Kidney (tissue), 14 donors: Measurements from ENCODE around the gene TMX4. TPM values are rescaled to one million over a fixed set of nuclear protein-coding genes. Genes with fewer than 3 reads are reported as not detected.

ENCODE experiments used
- DNase-seq, 5 donors: peaks; one replicate each; pipeline ENCODE4 v3.0.0-alpha.2; 2013 to 2020
- FAIRE-seq: peaks from 2 replicates; lab custom pipeline; 2012; peaks lifted over from hg19 to GRCh38; lab: Jason Lieb, UNC
- H3K27ac ChIP-seq, 2 donors: one replicate each; pipeline ENCODE4 v1.7.0; 2013; ENCODE audit warnings: low read depth in 2 of 2, low read length in 2 of 2, inconsistent platforms in 1 of 2
- H3K27me3 ChIP-seq: one replicate; pipeline ENCODE4 v1.7.1; 2013; ENCODE audit warnings: low read length, inconsistent platforms; ENCODE audit not compliant: control insufficient read depth, insufficient read depth
- H3K36me3 ChIP-seq, 3 donors: one replicate each; pipeline versions ENCODE4 v1.7.0 to v1.7.1; 2013; ENCODE audit warnings: low read length in 3 of 3, control low read depth in 1 of 3, inconsistent platforms in 1 of 3; ENCODE audit not compliant: insufficient read depth in 3 of 3, control insufficient read depth in 2 of 3
- H3K4me1 ChIP-seq, 3 donors: one replicate each; pipeline versions ENCODE4 v1.7.0 to v1.7.1; 2013; ENCODE audit warnings: low read length in 3 of 3, inconsistent platforms in 1 of 3, low read depth in 1 of 3; ENCODE audit not compliant: control insufficient read depth in 2 of 3, insufficient read depth in 2 of 3
- H3K4me3 ChIP-seq, 3 donors: one replicate each; pipeline versions ENCODE4 v1.7.0 to v1.8.1; 2013; ENCODE audit warnings: low read length in 3 of 3, control low read depth in 1 of 3, inconsistent platforms in 1 of 3
- H3K9ac ChIP-seq, 3 donors: one replicate each; pipeline versions ENCODE4 v1.7.0 to v1.7.1; 2013; ENCODE audit warnings: low read length in 3 of 3, control low read depth in 1 of 3, inconsistent platforms in 1 of 3
- H3K9me3 ChIP-seq, 3 donors: one replicate each; pipeline versions ENCODE4 v1.7.0 to v1.7.1; 2013; ENCODE audit warnings: low read length in 3 of 3, control low read depth in 1 of 3, inconsistent platforms in 1 of 3; ENCODE audit not compliant: control insufficient read depth in 2 of 3, insufficient read depth in 1 of 3
- intact Hi-C: fragments of 100-400 bp; cut with DNase I; formaldehyde crosslinking; loops from one replicate; pipeline ENCODE4 v1.11.1; 2022
- polyA plus RNA-seq: library from polyadenylated mRNA; stranded (reverse); fragments of 350-450 nt; fragmentation: Illumina TruSeq; extraction: RNeasy Lipid Tissue Mini Kit (QIAGEN cat#74804); gene quantifications from one replicate; pipeline ENCODE4 v1.2.3, GENCODE V29; 2014; ENCODE audit warnings: low read depth, low replicate concordance; ENCODE audit not compliant: insufficient read depth
- total RNA-seq: library from RNA; stranded (reverse); fragmentation: NEBNext Ultra II Directional; extraction: Animal tissue kit (Norgen Biotek cat#: 25700); gene quantifications from one replicate; pipeline ENCODE4 v1.2.1, GENCODE V29; 2021
- TF ChIP-seq, protein P1 (sequence below): IDR thresholded peaks from 3 replicates; pipeline ENCODE4 v1.5.1; 2012; ENCODE audit warnings: mild to moderate bottlenecking, moderate library complexity, borderline replicate concordance; ENCODE audit not compliant: insufficient read depth; ENCODE audit errors: extremely low read depth
- donor health status: control.
- donor health status: control.
- donor health status: control.
- donor health status: control.
- donor health status: control.
- donor health status: DM: yes; HTN: yes; CAD: no.
- donor health status: Normal renal cell carcinoma (clear cell type).

The TMX4 gene
- total and polyA plus RNA-seq, 2 donors from 2014 or later = 20.7 to 90.8 TPM

GRCh38 chr20:8021541-8022269, 2.1 kb upstream of the TMX4 start:
- no peaks in the 10 kb centered on the region for H3K27me3 ChIP-seq
- peaks cover 0 to 5% (median 4%) of the 10 kb centered on the region in 3 donors for H3K4me1 ChIP-seq
- H3K9me3 ChIP-seq = no peaks in the 10 kb centered on the region
- FAIRE-seq (no peak), DNase-seq (no peak)
- H3K9ac ChIP-seq = no peak overlapping the region
- no peak overlapping the region for H3K4me3 ChIP-seq
- no peak overlapping the region for H3K27ac ChIP-seq
- intact Hi-C loops = no loop called here
- TF ChIP-seq, protein P1, sequence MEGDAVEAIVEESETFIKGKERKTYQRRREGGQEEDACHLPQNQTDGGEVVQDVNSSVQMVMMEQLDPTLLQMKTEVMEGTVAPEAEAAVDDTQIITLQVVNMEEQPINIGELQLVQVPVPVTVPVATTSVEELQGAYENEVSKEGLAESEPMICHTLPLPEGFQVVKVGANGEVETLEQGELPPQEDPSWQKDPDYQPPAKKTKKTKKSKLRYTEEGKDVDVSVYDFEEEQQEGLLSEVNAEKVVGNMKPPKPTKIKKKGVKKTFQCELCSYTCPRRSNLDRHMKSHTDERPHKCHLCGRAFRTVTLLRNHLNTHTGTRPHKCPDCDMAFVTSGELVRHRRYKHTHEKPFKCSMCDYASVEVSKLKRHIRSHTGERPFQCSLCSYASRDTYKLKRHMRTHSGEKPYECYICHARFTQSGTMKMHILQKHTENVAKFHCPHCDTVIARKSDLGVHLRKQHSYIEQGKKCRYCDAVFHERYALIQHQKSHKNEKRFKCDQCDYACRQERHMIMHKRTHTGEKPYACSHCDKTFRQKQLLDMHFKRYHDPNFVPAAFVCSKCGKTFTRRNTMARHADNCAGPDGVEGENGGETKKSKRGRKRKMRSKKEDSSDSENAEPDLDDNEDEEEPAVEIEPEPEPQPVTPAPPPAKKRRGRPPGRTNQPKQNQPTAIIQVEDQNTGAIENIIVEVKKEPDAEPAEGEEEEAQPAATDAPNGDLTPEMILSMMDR = no peak
- H3K36me3 ChIP-seq = no peaks in the 10 kb centered on the region

GRCh38 chr20:8020314-8021079, 936 bp upstream of the TMX4 start:
- no peaks in the 10 kb centered on the region for H3K9me3 ChIP-seq
- H3K4me3 ChIP-seq = no peak overlapping the region
- TF ChIP-seq, protein P1 = no peak
- H3K4me1 ChIP-seq = peaks cover 0 to 5% (median 4%) of the 10 kb centered on the region in 3 donors
- H3K27me3 ChIP-seq = no peaks in the 10 kb centered on the region
- no peak for FAIRE-seq
- no peak overlapping the region for H3K27ac ChIP-seq
- intact Hi-C loops = no loop called here
- peak in 2 of 5 donors; percentile 29 to 49 for DNase-seq
- no peak overlapping the region for H3K9ac ChIP-seq
- H3K36me3 ChIP-seq = no peaks in the 10 kb centered on the region

- Histone ChIP-seq H3K9ac (peak overlapping the region in 2 of 3 donors; percentile 41 to 82), H3K9me3 (no peaks in the 10 kb centered on the region), H3K27ac (peak overlapping the region; percentile 93 to 94), H3K27me3 (no peaks in the 10 kb centered on the region), H3K36me3 (no peaks in the 10 kb centered on the region), H3K4me3 (peak overlapping the region; percentile 88 to 94 (median 91)), H3K4me1 (peaks cover 0 to 5% (median 4%) of the 10 kb centered on the region in 3 donors)
- DNase-seq (no peak), FAIRE-seq (no peak)
- TF ChIP-seq, protein P1 = no peak
- intact Hi-C loops = no loop called here
Observed at GRCh38 chr20:8019998-8020247, 362 bp upstream of the TMX4 start.
